ENCODE data around the gene RABGEF1. TPM values are rescaled to one million over a fixed set of nuclear protein-coding genes. Genes with fewer than 3 reads are reported as not detected.

Gene RABGEF1
- total and polyA plus RNA-seq, 2 of the 8 experiments (the other 6 are each of a cell fraction or from before 2014, with no cell fraction given): 10.2 to 18.0 TPM

GRCh38 chr7:66693331-66693730, 47.2 kb upstream of the RABGEF1 start:
- Histone ChIP-seq H2BK5ac (ENCODE audit: low read depth, low read length) (no peak overlapping the region), H3K23ac (ENCODE audit: insufficient read length) (no peak overlapping the region), H3K27ac (ENCODE audit: low read depth, low read length) (no peak overlapping the region), H4K91ac (replicated peaks; ENCODE audit: insufficient read length, low read length) (no peak overlapping the region), H3K14ac (ENCODE audit: insufficient read length) (no peak overlapping the region), H3K36me3 (ENCODE audit: control insufficient read depth in 2 of 4, insufficient read depth in 4 of 4, low read length in 3 of 4) (no peaks in the 10 kb centered on the region), H2BK120ac (replicated peaks; ENCODE audit: low read depth, low read length) (no peak overlapping the region), H2BK15ac (ENCODE audit: low read length) (no peak overlapping the region), H3K4me1 (replicated peaks in 1 of 4; ENCODE audit: control insufficient read depth in 3 of 4, insufficient read depth in 4 of 4, low read length in 3 of 4) (peaks cover 0 to 3% (median under 1%) of the 10 kb centered on the region in 4 experiments; a peak in 4 of 7 replicates), H2BK12ac (ENCODE audit: low read depth, low read length) (no peak overlapping the region), H3K4me2 (ENCODE audit: insufficient read depth in 1 of 2, low read depth in 2 of 2, low read length in 2 of 2) (no peak overlapping the region), H3K4ac (replicated peaks; ENCODE audit: insufficient read length, low read depth, low read length) (no peak overlapping the region), H2AFZ (ENCODE audit: low read length) (no peak overlapping the region), H3K9me3 (ENCODE audit: insufficient read depth in 2 of 2, low read depth in 1 of 2, low read length in 1 of 2) (no peaks in the 10 kb centered on the region), H4K20me1 (replicated peaks in 1 of 2; ENCODE audit: control insufficient read depth in 1 of 2, insufficient read depth in 2 of 2, low read length in 2 of 2) (peaks cover 2 to 3% of the 10 kb centered on the region in 2 experiments), H3K23me2 (ENCODE audit: low read depth, low read length) (no peaks in the 10 kb centered on the region), H3K56ac (replicated peaks; ENCODE audit: insufficient read length, low read depth, low read length) (no peak overlapping the region), H3K79me1 (ENCODE audit: low read depth, low read length) (no peaks in the 10 kb centered on the region), H3K79me2 (ENCODE audit: control insufficient read depth in 1 of 2, insufficient read depth in 2 of 2, low read length in 2 of 2) (no peaks in the 10 kb centered on the region), H4K5ac (ENCODE audit: insufficient read length, low read depth, low read length) (no peak overlapping the region), H3K18ac (ENCODE audit: extremely low read depth, low read length) (no peak overlapping the region), H4K8ac (ENCODE audit: extremely low read depth, insufficient read depth, low read length) (no peak overlapping the region), H2AK5ac (ENCODE audit: low read depth, low read length) (no peak overlapping the region), H3K4me3 (ENCODE audit: extremely low read depth in 1 of 4, insufficient read depth in 2 of 4, low read depth in 3 of 4, low read length in 4 of 4) (no peak overlapping the region), H3K9ac (replicated peaks in 1 of 4; ENCODE audit: extremely low read depth in 1 of 4, low read depth in 3 of 4, low read length in 3 of 4) (no peak overlapping the region), H2BK20ac (ENCODE audit: low read length) (no peak overlapping the region), H3K27me3 (replicated peaks in 1 of 4; ENCODE audit: control insufficient read depth in 3 of 4, extremely low read depth in 1 of 4, insufficient read depth in 3 of 4, low read length in 3 of 4) (no peaks in the 10 kb centered on the region; a peak in 1 of 7 replicates)
- FAIRE-seq (no peak), DNase-seq (ENCODE audit: low read depth in 1 of 2, low spot score in 2 of 2) (no peak)
- ChIA-PET POLR2A (ENCODE audit: partially characterized antibody) (no interaction called here), CTCF (ENCODE audit: partially characterized antibody) (no interaction called here)
- WGBS, 2 experiments (ENCODE audit: extremely low coverage in 1 of 2, insufficient coverage in 1 of 2, insufficient read length in 1 of 2, insufficient replicate concordance in 2 of 2, low coverage in 1 of 2, low lambda C conversion rate in 2 of 2, missing lambda C conversion rate in 1 of 2): 90% methylated on average over 4 of the region's 4 CpGs; no CpG with 5 or more reads in 1 of the 2 experiments
- TF ChIP-seq CBX8 (IDR thresholded peaks at IDR 0.05; ENCODE audit: borderline replicate concordance, low read depth, low read length) (no peak), E2F6 (IDR thresholded peaks at IDR 0.05) (no peak)
